ENCODE data around the gene BNIPL.

The BNIPL gene

DNA sequence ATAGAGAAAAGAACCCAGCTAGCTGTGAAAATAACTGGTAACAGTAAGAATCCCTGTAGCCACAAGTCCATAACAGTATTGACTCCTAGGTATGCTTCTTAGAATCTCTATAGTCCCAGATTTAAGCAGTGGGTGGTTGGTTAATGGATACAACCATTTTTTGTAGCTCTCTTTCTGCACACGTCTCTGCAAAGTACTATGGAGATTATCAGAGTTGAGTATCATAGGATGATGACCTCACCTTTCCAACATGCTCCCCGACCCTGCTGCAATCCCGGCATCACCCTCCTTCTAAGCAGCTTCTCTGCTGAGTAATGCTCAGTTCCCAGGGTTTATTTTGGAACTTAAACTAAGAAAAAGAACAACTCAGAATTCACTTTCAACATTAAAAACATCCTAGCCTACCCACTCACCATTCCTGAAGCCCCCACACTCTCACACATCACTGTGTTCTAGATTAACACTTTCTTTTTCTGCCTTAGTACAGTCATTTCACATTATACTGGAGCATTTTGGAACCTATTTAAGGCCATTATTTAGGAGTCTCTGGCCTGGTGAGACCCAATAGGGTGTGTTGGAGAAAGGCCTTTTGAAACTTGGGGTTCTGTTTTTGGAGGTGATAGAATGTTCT lies 26.5 kb downstream of the BNIPL start:
- H3K9ac ChIP-seq (ENCODE audit: low read length), result no peak overlapping the region
- no peaks in the 10 kb centered on the region for H3K9me3 ChIP-seq (ENCODE audit: insufficient read depth, low read length)
- no peaks in the 10 kb centered on the region for H3K36me3 ChIP-seq (ENCODE audit: low read length)
- no peak overlapping the region for H3K4me3 ChIP-seq (ENCODE audit: insufficient read depth, low read length, poor library complexity, severe bottlenecking)
- peaks cover 28% of the 10 kb centered on the region for H3F3A ChIP-seq (ENCODE audit: insufficient read depth)
- no peak overlapping the region for H3K27ac ChIP-seq (ENCODE audit: low read depth, low read length)
- no peaks in the 10 kb centered on the region for H3K9me2 ChIP-seq (replicated peaks; ENCODE audit: insufficient read depth, low read length)
- no peak overlapping the region for H3K4me2 ChIP-seq (ENCODE audit: low read depth, low read length, poor library complexity, severe bottlenecking)
- H2AFZ ChIP-seq (ENCODE audit: low read depth, low read length, severe bottlenecking), result no peak overlapping the region
- H4K20me1 ChIP-seq (ENCODE audit: low read depth, low read length), result no peaks in the 10 kb centered on the region; the same call in 1 of the 2 replicates
- TF ChIP-seq, protein P1, sequence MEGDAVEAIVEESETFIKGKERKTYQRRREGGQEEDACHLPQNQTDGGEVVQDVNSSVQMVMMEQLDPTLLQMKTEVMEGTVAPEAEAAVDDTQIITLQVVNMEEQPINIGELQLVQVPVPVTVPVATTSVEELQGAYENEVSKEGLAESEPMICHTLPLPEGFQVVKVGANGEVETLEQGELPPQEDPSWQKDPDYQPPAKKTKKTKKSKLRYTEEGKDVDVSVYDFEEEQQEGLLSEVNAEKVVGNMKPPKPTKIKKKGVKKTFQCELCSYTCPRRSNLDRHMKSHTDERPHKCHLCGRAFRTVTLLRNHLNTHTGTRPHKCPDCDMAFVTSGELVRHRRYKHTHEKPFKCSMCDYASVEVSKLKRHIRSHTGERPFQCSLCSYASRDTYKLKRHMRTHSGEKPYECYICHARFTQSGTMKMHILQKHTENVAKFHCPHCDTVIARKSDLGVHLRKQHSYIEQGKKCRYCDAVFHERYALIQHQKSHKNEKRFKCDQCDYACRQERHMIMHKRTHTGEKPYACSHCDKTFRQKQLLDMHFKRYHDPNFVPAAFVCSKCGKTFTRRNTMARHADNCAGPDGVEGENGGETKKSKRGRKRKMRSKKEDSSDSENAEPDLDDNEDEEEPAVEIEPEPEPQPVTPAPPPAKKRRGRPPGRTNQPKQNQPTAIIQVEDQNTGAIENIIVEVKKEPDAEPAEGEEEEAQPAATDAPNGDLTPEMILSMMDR (IDR thresholded peaks at IDR 0.05; ENCODE audit: insufficient read depth, low read length, poor library complexity, severe bottlenecking), result no peak
- TF ChIP-seq EZH2phosphoT487 (conservative IDR thresholded peaks at IDR 0.05; ENCODE audit: low read length), result no peak
- H3K79me2 ChIP-seq (ENCODE audit: insufficient read depth, low read length), result peaks cover 31% of the 10 kb centered on the region
- H3K27me3 ChIP-seq (ENCODE audit: low read length), result no peaks in the 10 kb centered on the region

DNA sequence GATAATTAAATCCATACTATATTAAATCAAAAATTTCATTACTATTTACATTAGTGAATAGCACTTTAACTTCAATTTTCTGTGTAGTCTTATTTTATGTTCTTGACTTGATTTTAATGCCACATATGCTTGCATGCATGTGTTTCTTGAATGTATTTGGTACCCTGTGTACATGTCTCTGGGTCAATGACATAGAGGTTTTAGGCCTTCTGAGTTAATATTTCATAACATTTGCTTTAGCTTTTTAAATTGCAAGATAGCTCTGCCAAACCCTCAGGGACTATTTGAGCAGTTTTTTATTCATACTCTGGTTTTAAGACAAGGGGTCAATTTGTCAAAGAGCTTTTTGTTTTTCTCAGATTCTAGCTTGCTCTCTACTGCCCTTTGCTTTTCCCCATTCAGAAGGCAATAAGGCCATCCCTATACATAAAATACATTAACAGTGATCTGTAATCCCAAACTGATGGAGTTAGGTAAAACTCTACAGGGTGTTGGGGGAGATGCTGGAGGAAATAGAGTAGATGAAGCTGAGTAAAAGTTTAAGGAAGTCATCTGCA lies 28.8 kb downstream of the BNIPL start:
- H3F3A ChIP-seq (ENCODE audit: insufficient read depth), result peaks cover 45% of the 10 kb centered on the region
- TF ChIP-seq EZH2phosphoT487 (conservative IDR thresholded peaks at IDR 0.05; ENCODE audit: low read length), result no peak
- TF ChIP-seq, protein P1 (IDR thresholded peaks at IDR 0.05; ENCODE audit: insufficient read depth, low read length, poor library complexity, severe bottlenecking), result no peak
- H2AFZ ChIP-seq (ENCODE audit: low read depth, low read length, severe bottlenecking), result no peak overlapping the region
- no peaks in the 10 kb centered on the region for H3K9me2 ChIP-seq (replicated peaks; ENCODE audit: insufficient read depth, low read length)
- no peaks in the 10 kb centered on the region for H4K20me1 ChIP-seq (ENCODE audit: low read depth, low read length)
- no peaks in the 10 kb centered on the region for H3K9me3 ChIP-seq (ENCODE audit: insufficient read depth, low read length)
- no peak overlapping the region for H3K9ac ChIP-seq (ENCODE audit: low read length)
- no peak overlapping the region for H3K4me2 ChIP-seq (ENCODE audit: low read depth, low read length, poor library complexity, severe bottlenecking)
- no peak overlapping the region for H3K27ac ChIP-seq (ENCODE audit: low read depth, low read length)
- H3K79me2 ChIP-seq (ENCODE audit: insufficient read depth, low read length), result peaks cover 12% of the 10 kb centered on the region; the same call in 1 of the 2 replicates
- no peaks in the 10 kb centered on the region for H3K27me3 ChIP-seq (ENCODE audit: low read length)
- no peaks in the 10 kb centered on the region for H3K36me3 ChIP-seq (ENCODE audit: low read length)
- no peak overlapping the region for H3K4me3 ChIP-seq (ENCODE audit: insufficient read depth, low read length, poor library complexity, severe bottlenecking)

DNA sequence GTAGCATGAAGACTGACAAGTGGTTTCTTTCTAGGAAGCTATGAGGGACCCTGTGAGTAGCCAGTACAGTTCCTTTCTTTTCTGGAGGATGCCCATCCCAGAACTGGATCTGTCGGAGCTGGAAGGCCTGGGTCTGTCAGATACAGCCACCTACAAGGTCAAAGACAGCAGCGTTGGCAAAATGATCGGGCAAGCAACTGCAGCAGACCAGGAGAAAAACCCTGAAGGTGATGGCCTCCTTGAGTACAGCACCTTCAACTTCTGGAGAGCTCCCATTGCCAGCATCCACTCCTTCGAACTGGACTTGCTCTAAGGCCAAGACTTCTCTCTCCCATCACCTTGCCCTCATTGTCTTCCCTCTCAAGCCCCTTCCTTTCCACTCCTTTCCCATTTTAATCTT lies 30.8 kb downstream of the BNIPL start:
- no peaks in the 10 kb centered on the region for H4K20me1 ChIP-seq (ENCODE audit: low read depth, low read length)
- H3K27me3 ChIP-seq (ENCODE audit: low read length), result no peaks in the 10 kb centered on the region
- H3K4me2 ChIP-seq (ENCODE audit: low read depth, low read length, poor library complexity, severe bottlenecking), result no peak overlapping the region
- H3K36me3 ChIP-seq (ENCODE audit: low read length), result no peaks in the 10 kb centered on the region
- no peak overlapping the region for H3K27ac ChIP-seq (ENCODE audit: low read depth, low read length)
- no peak overlapping the region for H2AFZ ChIP-seq (ENCODE audit: low read depth, low read length, severe bottlenecking)
- TF ChIP-seq, protein P1 (IDR thresholded peaks at IDR 0.05; ENCODE audit: insufficient read depth, low read length, poor library complexity, severe bottlenecking), result no peak
- TF ChIP-seq EZH2phosphoT487 (conservative IDR thresholded peaks at IDR 0.05; ENCODE audit: low read length), result no peak
- no peaks in the 10 kb centered on the region for H3K9me3 ChIP-seq (ENCODE audit: insufficient read depth, low read length)
- H3K4me3 ChIP-seq (ENCODE audit: insufficient read depth, low read length, poor library complexity, severe bottlenecking), result no peak overlapping the region
- peaks cover 5% of the 10 kb centered on the region; the same call in 1 of the 2 replicates for H3K79me2 ChIP-seq (ENCODE audit: insufficient read depth, low read length)
- peaks cover 43% of the 10 kb centered on the region for H3F3A ChIP-seq (ENCODE audit: insufficient read depth)
- no peaks in the 10 kb centered on the region for H3K9me2 ChIP-seq (replicated peaks; ENCODE audit: insufficient read depth, low read length)
- H3K9ac ChIP-seq (ENCODE audit: low read length), result no peak overlapping the region

All from SU-DHL-6 (cell line).